Stimulated activated CD4-positive, alpha-beta T cell treated with anti-CD3 and anti-CD28 coated beads, Interleukin-12 subunit alpha, Interleukin-12 subunit beta, amount 100 ng/mL, for 4 hours (primary cell): ENCODE measurements around the gene CIRBP.

ENCODE experiments used
- DNase-seq: peaks from one replicate; pipeline ENCODE4 v3.0.0-alpha.2; 2020

CIRBP gene

DNA sequence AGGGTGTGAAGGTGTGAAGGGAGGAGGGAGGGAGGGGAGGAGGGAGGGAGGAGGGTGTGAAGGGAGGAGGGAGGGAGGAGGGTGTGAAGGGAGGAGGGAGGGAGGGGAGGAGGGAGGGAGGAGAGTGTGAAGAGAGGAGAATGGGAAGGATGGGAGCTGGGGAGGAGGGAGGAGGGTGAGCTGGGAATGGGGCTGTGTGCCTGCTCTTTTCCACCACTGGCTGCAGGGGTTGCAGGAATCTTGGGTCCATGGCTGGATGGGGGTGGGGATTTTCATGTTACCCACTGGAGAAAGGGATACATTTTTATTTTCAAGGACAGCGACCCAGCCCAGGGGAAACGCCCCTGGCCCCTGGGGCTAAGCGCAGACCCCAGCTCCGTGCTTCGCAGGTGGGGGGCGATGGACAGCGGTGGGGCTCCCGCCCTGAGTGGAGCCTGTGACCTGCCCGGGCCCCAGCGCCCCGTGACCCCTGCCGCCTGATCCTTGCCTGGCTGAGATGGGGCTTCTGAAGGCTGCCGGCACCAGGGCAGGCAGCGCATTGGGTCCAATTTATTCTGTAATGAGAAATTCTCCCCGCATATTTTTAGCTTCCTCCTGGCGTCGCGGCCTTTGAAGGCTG, 13.6 kb downstream of the CIRBP start:
- no peak for DNase-seq

DNA sequence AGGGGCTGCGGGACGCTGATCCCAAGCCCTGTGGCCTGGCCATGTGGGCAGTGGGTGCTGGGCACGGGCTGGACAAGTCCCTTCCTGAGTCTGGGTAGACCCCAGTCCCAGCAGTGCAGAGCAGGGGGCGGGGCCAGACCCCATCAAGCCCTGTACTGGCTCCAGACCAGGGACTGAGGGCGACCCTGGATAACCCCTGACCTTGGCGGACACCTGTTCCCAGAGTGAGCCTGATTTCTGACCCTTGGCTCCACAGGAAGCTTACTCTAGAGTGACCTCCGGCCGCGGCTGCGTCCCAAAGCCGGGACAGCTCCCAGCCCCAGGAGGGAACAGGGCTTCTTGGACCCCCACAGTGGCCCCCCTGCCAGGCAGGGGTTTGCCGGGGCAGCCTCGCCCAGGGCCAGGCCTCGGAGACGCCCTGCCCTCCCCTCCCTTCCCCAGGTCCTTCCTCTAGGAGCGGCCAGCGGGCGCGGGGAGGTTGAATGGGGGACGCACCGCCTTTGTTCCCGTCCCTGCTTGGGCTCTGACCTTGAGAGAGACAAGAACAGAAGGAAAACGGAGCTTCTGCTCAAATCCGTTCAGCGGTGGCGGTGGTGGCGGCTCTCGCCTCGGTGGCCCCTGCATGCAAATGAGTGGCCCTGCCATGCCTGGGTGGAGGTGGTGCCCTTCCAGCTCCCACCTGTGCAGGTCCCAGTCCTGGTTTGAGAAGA, 14.2 kb downstream of the CIRBP start:
- no peak for DNase-seq

DNA sequence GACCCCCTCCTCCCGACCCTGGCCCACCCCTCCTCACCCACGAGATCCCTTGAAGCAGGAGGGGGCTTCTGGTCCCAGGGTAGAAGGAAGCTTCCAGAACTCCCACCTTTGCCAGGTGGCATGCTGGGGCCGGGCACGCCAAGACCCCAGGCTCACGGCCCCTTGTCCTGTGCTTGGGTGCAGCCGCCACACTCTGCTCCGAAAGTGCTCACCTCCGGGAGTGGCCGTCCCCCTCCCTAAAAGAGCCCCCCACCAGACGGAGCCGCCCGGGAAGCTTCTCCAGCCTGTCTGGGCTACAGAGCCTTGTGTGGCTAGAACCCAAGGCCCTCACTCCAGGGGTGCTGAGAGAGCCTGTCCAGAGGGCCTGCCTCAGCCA, 14.8 kb downstream of the CIRBP start:
- no peak for DNase-seq

DNA sequence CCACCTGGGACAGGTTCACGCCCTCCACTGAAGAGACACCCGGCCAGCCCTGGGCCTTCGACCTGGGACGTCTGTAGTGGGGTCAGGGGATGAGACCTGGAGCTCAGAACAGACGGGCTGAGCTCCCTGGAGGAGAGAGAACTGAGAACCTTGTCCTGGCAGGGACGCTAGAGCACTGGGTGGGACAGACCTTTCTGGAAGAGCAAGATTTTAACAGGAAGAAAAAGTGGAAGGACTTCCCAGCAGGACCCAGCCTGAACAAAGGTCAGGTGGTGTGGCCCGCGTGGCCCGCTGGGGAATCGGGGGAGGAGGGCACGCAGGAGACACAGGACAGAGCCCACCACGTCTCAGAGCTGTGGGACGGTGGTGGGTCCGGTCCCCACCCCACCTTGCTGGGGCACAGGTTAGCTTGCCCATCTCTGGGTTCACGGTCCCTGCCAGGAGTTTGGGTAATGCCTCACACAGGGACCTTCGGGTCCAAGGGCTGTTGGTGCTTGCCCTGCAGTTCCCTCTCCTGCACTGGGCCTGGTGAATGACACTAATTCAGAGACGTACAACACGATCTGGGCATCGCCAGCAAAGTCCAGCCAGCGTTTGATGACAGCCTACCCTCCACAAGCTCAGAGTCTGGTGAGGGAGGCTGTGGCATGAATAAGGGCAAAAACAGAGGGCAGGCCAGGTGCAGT, 15.3 kb downstream of the CIRBP start:
- DNase-seq, result no peak

DNA sequence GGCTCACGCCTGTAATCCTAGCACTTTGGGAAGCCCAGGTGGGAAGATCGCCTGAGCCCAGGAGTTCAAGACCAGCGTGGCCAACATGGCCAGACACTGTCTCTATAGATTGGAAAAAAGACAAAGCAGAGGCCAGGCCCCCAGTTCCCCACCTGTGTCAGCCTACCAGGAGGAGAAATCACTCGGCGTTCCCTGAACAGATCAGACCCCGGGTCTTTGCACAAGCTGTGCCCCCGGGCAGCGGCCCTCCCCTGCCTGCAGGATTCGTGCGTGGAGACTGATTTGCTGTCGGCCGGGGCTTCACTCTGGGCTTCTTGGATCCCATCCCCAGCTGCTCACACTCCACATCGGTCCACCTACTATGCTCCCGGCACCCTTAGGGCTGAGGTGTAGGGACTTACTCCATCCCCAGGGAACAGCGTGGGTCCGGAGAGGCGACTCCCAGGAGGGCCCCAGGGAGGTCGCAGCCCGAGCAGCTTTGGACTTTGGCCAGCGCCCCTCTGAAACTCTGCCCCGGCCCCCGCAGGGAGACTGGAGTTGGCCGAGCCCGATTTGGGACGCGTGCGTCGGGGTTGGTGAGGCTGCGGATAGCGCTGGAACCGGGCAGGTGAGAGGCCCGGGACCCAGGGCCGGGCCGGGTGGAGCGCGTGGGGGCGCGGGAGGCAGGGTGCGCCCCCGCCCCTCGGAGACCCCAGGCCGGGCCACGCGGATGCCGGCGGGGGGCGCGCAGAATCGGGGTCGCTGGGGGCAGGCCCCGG, 16.0 kb downstream of the CIRBP start:
- no peak for DNase-seq

DNA sequence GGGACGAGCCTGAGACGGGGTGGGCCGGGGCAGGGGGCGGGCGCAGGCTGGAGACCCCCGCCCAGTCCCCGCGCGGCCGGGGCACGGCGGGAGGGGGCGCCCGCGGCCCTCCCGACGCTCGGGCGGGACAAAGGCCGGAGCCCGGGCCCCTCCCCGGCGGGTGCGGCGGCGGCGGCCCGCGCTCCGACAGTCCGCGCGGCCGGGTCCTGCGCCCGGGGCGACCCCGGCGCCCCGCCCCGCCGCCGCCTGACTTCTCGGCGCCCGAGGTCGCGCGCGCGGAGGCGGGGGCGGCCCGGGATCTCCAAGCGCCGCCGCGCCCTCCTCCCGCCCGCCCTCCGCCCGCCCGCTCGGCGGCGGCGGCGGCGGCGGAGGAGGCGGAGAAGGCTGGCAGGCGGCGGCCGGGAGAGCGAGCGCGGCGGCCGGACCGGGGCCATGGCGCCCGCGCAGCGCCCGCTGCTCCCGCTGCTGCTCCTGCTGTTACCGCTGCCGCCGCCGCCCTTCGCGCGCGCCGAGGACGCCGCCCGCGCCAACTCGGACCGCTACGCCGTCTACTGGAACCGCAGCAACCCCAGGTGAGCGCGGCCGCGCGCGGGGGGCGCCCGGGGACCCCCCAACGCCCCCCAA, 16.7 kb downstream of the CIRBP start, which contains the start of gene EFNA2:
Gene EFNA2 (plus strand): TSS at position 137 of the 624 bp plus-strand sequence. CDS start 296 bp downstream, at position 433.
- no peak for DNase-seq

DNA sequence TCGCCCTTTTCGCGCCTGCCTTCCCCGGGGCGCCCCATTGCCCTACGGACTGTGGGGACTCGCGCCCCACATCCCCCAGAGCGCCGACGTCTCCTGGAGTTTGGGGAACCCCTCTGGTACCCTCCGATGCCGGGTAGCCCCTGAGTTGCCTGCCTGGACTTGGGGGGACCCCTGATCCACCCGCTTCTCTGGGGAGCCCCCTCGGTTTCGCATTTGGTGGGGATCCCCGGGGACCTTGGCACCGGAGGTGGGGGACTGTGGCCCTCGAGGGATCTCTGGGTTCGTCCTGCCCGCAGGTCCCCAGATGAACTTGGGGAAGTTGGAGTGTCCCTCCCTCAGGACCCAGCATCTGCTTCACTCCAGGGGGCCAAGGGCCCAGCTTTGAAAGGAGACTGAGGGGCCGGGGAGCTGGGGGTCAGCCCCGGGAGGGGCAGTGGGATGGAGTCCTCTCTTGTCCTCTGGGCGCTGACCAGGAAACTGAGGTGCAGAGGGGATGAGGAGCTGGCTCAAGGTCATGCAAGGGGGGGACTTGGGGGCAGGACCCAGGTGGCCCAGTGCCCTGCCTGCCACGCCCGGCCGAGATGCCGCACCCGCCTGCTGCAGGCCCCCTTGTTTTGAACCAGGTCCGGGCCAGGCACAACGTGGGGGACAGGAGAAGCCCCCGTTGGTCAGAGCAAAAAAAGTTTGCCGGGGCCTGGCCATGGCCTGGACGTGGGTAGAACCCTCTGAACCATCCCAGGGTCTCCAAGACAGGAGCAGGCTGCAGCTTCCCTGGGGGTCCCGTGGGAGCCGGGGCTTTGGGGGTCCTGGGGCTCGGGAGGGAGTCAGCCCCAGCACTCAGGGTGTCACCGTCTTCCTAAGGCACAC, 17.6 kb downstream of the CIRBP start:
- no peak for DNase-seq

DNA sequence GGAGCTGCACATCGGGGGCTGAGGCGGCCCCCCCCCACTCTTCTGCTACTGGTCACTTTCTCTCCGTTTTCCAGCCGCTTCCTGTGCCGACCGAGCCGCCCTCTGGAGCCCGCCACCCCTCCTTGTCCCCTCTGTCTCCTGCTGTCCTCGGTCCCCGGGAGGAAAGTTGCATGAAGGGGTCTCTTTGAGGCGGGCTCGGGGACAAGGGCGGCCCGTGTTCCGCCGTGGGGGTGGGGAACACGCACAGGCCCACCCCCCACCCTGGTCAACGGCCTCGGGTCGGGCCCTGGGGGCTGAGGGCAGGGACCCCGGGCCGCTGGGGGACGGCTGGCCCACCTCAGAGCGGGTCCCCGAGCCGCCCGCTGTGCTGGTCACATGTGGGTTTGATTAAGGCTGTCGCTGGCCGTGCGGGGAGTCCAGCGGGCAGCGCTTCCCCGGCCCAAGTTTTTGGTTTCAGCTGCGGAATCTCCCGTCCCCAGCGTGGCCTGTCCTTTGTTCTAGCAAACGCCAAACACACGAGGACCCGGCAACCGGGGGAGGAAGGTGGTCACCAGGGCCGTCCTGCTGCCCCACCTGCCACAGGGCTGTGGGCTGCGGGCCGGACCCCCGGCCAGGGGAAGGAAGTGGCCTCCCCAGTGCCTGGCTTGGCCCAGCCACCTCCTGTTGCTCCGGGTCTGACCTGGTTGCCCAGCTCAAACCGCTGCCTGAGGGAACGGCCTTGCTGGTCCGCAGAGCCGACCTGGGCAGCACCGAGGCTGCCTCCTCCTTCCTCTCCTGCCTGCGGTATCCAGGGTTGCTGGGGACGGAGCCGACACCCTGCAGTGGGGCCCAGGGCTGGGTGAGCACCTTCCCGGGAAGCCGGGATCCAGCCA, 18.5 kb downstream of the CIRBP start:
- no peak for DNase-seq

DNA sequence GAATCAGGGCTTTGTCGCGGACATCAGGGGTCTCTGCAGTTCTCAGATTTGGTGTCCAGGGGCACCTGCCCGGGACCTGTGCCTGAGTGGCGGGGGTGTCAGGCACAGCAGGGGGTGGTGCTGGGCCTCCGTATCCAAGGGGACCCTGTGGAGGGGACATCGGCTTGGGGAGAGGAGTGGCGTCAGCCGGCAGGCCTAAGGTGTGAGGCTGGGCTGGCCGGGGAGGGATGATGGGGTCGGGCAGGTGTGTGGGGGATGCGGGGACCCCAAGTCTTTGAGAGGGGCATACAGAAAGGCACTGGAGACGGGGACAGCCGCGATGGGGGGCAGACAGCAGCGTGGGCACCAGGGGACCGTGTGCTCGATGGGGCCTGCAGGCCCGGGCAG, 19.1 kb downstream of the CIRBP start:
- no peak for DNase-seq

DNA sequence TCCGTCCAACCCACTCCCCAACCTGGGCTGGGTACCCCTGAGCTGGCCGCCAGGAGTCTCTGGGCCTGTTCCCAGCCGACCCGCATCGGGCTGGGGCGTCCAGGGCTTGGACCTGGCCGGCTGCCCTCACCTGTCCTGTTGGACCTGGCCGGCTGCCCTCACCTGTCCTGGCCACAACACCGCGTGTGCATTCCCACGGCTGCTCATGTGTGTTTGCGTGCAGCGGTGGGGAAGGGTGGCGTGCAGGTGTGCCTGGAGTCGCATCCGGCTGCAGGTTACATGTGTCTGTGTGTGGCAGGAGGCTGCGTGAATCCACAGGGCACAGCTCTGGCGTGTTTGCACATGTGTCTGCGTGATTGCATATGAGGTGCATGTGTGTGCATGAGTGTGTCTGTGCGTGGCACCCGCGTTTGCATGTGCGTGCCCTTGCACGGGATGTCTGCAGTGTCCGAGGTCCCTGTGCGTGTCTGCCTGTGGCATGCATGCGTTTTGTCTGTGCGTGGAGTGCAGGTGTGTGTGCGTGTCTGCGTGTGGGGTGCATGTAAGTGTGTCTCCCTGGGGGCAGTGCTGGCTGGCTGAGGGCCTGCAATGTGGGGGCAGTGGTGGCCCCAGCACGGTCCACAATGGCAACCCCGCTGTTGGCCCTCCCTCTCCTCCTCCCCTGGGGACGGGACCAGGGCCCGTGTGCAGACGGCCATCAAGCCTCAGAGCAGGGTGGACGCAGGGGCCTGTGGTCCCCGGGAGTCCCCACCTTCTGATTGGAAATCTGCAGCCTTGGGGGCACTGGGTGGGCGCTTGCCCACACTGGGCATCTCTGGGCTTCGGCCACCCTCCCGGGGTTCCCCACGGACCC, 19.9 kb downstream of the CIRBP start:
- DNase-seq, result no peak

DNA sequence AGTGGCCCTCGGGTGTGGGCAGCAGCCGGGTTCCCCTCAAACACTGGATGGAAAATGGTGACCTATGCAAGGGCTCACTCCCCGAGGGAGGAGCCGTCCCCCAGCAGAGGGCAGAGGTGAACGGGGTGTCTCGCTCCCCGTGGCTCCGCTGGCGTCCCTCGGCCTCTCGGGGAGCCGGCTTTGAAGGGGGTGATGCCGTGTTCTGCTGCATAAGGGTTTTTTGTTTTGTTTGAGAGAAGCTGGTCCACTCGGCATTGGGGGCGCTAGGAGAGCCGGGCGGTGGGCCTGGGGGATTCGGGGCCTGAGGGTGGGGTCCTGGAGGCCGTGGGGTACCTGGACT, 20.5 kb downstream of the CIRBP start:
- DNase-seq, result no peak

DNA sequence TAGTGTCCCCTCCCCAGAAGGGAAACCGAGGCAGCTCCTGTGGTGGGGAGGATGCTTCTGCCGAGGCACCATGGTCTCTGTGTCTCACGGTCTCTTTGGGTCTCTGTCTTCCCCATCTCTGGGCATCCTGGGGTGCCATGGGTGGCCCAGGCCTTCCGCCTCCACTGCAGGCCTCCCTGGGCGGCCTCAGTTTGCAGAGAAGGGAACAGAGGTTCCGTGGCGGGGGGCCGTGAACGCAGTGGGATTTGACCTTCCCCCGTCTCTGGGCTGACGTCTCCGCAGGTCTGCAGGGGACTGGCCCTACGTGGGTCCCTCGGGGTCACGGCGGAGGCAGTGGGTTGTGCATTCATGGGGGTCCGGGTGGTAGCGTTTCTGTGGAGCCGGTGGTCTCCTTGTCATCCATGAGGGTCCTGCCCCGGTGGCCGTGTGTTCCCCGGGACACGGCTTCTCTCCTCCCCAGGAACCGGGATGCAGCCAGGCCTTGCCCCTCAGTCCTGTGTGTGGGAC, 21.1 kb downstream of the CIRBP start:
- DNase-seq, result no peak

DNA sequence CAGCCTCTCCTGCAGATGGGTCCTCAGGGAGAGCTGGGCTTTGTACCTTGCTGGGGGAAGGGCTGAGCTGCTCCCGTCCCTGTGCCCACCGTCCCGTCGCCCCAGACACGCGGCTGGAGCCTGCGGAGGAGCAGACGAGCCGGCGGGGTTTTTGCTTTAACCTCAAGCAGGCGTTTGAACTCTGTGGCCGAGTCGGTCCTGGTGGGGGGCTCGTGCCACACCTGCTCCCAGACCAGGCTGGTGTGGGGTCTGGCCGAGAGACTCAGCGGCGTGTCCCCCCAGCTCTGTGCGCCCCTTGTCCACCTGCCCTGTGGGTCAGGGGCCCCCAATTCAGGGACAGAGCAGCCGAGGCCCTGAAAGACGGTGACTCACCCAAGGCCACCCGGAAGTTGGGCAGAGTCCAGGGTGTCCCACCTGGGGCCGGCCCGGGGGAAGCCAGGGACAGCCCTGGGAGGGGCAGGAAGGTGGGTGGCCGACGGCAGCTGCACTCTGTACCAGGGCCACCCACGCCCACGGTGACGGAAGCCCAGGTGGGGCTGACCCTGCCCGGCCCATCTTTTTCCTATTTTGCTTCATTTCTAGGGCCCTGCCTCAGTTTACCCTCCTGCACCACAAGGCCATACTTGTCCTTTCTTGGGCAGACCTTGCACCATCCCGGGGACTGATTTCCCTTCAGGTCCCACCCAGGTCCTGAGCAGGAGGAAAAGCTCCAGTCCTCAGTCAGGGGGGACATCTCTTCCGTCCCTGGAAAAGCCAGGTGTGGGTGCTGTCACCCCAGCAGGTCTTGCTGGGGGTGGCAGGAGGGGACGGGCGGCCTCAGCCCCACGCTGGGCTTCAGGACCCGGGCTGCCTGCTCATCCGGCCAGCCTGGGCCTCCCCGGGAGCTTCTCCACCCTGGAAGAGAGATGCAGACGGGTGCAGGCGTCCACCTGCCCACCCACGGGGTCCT, 21.8 kb downstream of the CIRBP start:
- no peak for DNase-seq

DNA sequence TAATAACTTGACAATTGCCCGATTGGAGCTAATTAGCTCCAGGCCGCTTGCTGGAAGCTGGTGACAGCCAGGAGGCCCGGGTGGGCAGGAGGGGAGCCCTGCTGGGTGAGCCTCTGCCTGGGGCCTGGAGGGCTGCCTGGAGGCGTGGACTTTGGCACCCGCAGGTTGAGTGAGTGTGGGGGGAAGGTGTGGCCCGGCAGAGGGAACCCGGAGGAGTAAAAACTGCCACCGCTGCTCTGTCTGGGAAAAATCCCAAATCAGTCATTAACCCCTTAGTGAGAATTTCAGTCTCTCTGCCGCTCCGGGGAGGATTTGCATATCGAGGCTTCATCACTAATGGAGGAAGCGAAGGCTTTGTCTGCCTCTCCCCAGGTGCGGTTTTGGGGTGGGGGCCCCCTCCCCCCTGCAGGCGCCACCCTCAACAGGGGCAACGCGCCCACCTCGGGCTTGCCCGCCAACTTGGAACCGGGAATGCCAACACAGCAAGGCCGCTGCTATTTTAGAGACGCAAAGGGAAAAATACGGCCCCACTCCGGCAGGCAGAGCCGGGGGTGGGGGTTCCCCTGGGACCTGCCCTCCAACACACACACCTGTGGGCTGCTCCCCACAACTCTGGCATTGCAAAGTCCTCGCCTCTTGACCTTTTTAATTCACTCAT, 22.8 kb downstream of the CIRBP start:
- no peak for DNase-seq

DNA sequence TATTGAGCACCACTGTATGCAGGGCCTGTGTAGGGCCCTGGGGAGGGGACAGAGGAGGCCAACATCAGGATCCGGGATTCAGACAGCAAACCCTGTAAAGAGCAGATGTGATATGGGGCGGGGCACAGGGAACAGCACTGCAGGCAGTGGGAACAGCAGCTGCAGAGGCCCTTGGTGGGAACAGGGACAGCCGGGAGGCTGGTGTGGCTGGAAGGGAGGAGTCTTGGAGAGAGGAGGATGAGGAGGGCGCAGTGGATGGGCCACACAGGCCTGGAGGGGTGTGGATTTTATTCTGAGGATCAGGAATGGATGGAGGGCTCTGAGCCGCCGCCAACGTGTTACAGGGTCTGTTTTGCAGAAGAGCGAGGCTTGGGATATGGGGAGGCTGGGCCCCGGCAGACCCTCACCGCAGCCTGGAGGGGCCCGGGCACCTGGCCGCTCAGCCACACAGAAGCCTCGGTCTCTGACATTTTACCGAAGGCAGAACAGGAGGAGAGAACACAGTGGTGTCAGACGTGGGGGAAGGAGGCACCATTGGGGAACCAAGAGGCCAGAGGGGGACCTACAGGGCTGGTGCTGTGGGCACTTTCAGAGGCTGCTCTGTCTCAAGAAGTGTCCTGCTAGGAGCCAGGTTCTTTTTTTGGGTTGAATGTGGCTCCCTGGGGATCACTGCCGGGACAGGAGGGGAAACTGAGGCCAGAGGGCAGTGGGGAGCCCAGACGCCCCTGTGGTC, 23.5 kb downstream of the CIRBP start:
- no peak for DNase-seq

DNA sequence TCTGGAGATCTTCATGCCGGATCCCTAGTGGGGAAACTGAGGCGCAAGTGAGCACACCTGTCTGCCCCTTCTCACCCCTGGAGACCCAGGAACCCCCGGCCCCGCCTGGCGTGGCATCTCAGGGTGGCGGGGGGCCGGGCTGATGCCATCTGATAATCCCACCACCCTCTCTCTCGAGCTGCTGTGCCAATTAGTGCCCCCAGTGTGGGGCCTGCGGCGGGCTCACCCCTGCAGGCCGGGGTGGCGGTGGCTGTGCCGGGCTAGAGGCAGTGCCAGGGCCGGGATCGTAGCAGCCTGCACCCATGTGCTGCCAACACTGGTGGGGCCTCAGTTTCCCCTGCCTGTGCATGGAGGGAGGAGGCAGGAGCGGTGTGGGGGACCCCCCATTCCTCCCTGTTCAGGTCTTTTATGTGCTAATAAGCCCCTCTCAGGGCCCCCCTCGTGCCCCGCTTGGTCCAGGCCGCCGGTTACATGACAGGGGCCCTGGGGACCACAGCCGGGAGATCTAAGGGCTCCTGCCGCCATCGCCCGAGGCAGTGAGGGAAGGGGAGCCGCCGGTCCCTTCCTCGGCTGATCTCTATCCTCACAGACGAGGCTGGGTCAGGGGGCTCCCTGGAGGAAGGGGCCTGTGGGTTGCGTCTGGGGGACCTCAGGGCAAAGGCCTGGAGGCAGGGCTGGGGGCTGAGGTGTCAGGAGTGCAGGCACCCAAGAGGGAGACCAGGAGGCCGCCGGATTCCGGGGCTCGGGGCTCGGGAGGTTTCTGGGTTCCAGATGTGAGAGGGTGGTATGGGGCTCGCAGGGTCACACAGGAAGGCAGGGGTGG, 24.9 kb downstream of the CIRBP start:
- DNase-seq, result no peak

DNA sequence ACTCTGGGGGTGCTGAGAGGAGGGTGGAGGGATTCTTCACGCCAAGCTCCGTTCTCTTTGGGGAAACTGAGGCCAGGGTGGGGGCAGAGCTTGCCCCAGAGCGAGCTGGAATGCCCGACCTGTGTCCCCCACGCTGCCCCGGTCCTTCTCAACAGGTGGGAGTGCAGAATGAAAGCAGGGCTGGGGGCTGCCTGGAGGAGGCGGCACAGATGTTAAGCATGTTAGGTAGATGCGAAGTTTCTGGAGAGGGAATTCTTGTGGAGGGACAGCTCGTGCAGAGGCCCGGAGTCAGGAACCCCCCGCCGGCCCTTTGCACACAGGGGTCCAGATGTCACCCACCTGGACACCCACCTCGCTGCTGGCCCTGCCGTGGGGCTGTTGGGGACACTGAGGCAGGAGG, 25.6 kb downstream of the CIRBP start:
- no peak for DNase-seq
